IMR-90 (cell line): ENCODE data around the gene PJA1.

Experiments
- CEBPB ChIP-seq: IDR thresholded peaks from 2 replicates; pipeline ENCODE4 v1.6.1; 2012; ENCODE audit warnings: low read depth, low read length, improper control_type of control experiment
- CHD1 ChIP-seq: IDR thresholded peaks from 2 replicates; pipeline ENCODE4 v1.6.1; 2012; ENCODE audit warnings: low read depth, low read length, improper control_type of control experiment
- MAFK ChIP-seq: IDR thresholded peaks from 2 replicates; pipeline ENCODE4 v1.6.1; 2012; ENCODE audit warnings: low read depth, low read length, improper control_type of control experiment
- MXI1 ChIP-seq: IDR thresholded peaks from 2 replicates; pipeline ENCODE4 v1.6.1; 2012; ENCODE audit warnings: low read depth, mild to moderate bottlenecking, low read length, moderate library complexity, borderline replicate concordance
- NFE2L2 ChIP-seq: fragments of 150-350 bp; IDR thresholded peaks from 2 replicates; pipeline ENCODE4 v1.6.1; 2016; ENCODE audit warnings: low read depth, mild to moderate bottlenecking, low read length
- POLR2A ChIP-seq: IDR thresholded peaks from 2 replicates; pipeline ENCODE4 v1.6.1; 2012; ENCODE audit warnings: mild to moderate bottlenecking, low read depth, low read length
- RAD21 ChIP-seq: IDR thresholded peaks from 2 replicates; pipeline ENCODE4 v1.6.1; 2012; ENCODE audit warnings: low read length, improper control_type of control experiment
- RCOR1 ChIP-seq: IDR thresholded peaks from 2 replicates; pipeline ENCODE4 v1.6.1; 2012; ENCODE audit warnings: mild to moderate bottlenecking, low read length, improper control_type of control experiment; ENCODE audit not compliant: insufficient replicate concordance
- RFX5 ChIP-seq: IDR thresholded peaks from 2 replicates; pipeline ENCODE4 v1.8.0; 2012; ENCODE audit warnings: low read depth, mild to moderate bottlenecking, low read length, moderate library complexity
- SMC3 ChIP-seq: fragments of 150-350 bp; IDR thresholded peaks from 2 replicates; pipeline ENCODE4 v1.6.1; 2016; ENCODE audit warnings: low read depth, mild to moderate bottlenecking, antibody characterized with exemption, low read length, moderate library complexity
- TF ChIP-seq, protein P1 (sequence below): conservative IDR thresholded peaks from 2 replicates; pipeline ENCODE4 v1.5.1; 2012; ENCODE audit warnings: mild to moderate bottlenecking, low read depth, low read length, improper control_type of control experiment

GRCh38 chrX:69203638-69204037 lies 38.4 kb upstream of the PJA1 start:
- TF ChIP-seq, protein P1, sequence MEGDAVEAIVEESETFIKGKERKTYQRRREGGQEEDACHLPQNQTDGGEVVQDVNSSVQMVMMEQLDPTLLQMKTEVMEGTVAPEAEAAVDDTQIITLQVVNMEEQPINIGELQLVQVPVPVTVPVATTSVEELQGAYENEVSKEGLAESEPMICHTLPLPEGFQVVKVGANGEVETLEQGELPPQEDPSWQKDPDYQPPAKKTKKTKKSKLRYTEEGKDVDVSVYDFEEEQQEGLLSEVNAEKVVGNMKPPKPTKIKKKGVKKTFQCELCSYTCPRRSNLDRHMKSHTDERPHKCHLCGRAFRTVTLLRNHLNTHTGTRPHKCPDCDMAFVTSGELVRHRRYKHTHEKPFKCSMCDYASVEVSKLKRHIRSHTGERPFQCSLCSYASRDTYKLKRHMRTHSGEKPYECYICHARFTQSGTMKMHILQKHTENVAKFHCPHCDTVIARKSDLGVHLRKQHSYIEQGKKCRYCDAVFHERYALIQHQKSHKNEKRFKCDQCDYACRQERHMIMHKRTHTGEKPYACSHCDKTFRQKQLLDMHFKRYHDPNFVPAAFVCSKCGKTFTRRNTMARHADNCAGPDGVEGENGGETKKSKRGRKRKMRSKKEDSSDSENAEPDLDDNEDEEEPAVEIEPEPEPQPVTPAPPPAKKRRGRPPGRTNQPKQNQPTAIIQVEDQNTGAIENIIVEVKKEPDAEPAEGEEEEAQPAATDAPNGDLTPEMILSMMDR, result no peak
- TF ChIP-seq POLR2A, result no peak
- no peak for TF ChIP-seq CEBPB
- no peak for TF ChIP-seq NFE2L2
- TF ChIP-seq RAD21, result no peak
- no peak for TF ChIP-seq MXI1
- no peak for TF ChIP-seq CHD1
- TF ChIP-seq RFX5, result no peak
- TF ChIP-seq MAFK, result no peak
- no peak for TF ChIP-seq RCOR1
- TF ChIP-seq SMC3, result no peak
